ENCODE data around the gene SPATS2L.

- TF ChIP-seq CTCF (conservative IDR thresholded peaks at IDR 0.05; ENCODE audit: low read depth in 2 of 2): no peak
- TF ChIP-seq CREB1 (CRISPR knock-in tag; IDR thresholded peaks at IDR 0.05; ENCODE audit: low read depth): no peak
- no peak for TF ChIP-seq EZH2 (IDR thresholded peaks at IDR 0.05; ENCODE audit: low read depth, unreplicated experiment)
- TF ChIP-seq POLR2AphosphoS5 (IDR thresholded peaks at IDR 0.05; ENCODE audit: low read depth): no peak
- TF ChIP-seq REST (IDR thresholded peaks at IDR 0.05; ENCODE audit: unreplicated experiment): no peak
- TF ChIP-seq, protein P1, sequence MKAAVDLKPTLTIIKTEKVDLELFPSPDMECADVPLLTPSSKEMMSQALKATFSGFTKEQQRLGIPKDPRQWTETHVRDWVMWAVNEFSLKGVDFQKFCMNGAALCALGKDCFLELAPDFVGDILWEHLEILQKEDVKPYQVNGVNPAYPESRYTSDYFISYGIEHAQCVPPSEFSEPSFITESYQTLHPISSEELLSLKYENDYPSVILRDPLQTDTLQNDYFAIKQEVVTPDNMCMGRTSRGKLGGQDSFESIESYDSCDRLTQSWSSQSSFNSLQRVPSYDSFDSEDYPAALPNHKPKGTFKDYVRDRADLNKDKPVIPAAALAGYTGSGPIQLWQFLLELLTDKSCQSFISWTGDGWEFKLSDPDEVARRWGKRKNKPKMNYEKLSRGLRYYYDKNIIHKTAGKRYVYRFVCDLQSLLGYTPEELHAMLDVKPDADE (IDR thresholded peaks at IDR 0.05): no peak
- no peak for TF ChIP-seq EZH2phosphoT487 (IDR thresholded peaks at IDR 0.05; ENCODE audit: unreplicated experiment)
Observed at GRCh38 chr2:200302940-200303727, 3.4 kb upstream of the SPATS2L start.

All from GM23338 (cell line).